MM.1S (cell line): ENCODE measurements around the gene SLITRK2.

ENCODE experiments used
- EZH2 ChIP-seq: fragments of 300-600 bp; sonication (generic); optimal IDR thresholded peaks from 2 replicates; pipeline ENCODE3; 2017; ENCODE audit warnings: low read depth, mild to moderate bottlenecking, antibody characterized with exemption, low read length, mixed read lengths
- EZH2phosphoT487 ChIP-seq: fragments of 300-600 bp; sonication (generic); IDR thresholded peaks from 2 replicates; pipeline ENCODE4 v1.6.1; 2018; ENCODE audit warnings: antibody characterized with exemption, low read length
- TF ChIP-seq, protein P1 (sequence below): fragments of 300-600 bp; sonication (generic); IDR thresholded peaks from 2 replicates; pipeline ENCODE4 v1.5.1; 2016; ENCODE audit warnings: antibody characterized with exemption, low read length, mixed read lengths

GRCh38 chrX:145792281-145792680 lies 25.3 kb upstream of the SLITRK2 start:
- TF ChIP-seq, protein P1, sequence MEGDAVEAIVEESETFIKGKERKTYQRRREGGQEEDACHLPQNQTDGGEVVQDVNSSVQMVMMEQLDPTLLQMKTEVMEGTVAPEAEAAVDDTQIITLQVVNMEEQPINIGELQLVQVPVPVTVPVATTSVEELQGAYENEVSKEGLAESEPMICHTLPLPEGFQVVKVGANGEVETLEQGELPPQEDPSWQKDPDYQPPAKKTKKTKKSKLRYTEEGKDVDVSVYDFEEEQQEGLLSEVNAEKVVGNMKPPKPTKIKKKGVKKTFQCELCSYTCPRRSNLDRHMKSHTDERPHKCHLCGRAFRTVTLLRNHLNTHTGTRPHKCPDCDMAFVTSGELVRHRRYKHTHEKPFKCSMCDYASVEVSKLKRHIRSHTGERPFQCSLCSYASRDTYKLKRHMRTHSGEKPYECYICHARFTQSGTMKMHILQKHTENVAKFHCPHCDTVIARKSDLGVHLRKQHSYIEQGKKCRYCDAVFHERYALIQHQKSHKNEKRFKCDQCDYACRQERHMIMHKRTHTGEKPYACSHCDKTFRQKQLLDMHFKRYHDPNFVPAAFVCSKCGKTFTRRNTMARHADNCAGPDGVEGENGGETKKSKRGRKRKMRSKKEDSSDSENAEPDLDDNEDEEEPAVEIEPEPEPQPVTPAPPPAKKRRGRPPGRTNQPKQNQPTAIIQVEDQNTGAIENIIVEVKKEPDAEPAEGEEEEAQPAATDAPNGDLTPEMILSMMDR = no peak
- TF ChIP-seq EZH2 = no peak
- TF ChIP-seq EZH2phosphoT487 = no peak
